HG02623 (cell line): ENCODE measurements around the gene ZNF25.
"Not testable (repeated sequence)": the region's sequence is repeated elsewhere in the genome, so short reads cannot be mapped to it uniquely, and the experiment has no call there.

Experiments used
- ATAC-seq: cut with Tn5 transposase; IDR thresholded peaks from one replicate; pipeline ENCODE4 v1.9.1; 2021; ENCODE audit warnings: moderate library complexity; ENCODE audit not compliant: unreplicated experiment

The ZNF25 gene

GRCh38 chr10:37948210-37948609 is 28.2 kb downstream of the ZNF25 start:
- no peak for ATAC-seq

- ATAC-seq, result no peak
These were observed 28.9 kb downstream of the ZNF25 start for GRCh38 chr10:37947526-37947925.

GRCh38 chr10:37937864-37938263 is 38.6 kb downstream of the ZNF25 start:
- no peak for ATAC-seq

- no peak for ATAC-seq
These were observed 41.7 kb downstream of the ZNF25 start for GRCh38 chr10:37934791-37935190.

GRCh38 chr10:37930423-37930822 is 46.0 kb downstream of the ZNF25 start:
- ATAC-seq, result no peak

- not testable (repeated sequence) for ATAC-seq
These were observed 68.3 kb downstream of the ZNF25 start for GRCh38 chr10:37908165-37908564.

- ATAC-seq, result no peak
These were observed 70.1 kb downstream of the ZNF25 start for GRCh38 chr10:37906382-37906781.
